HCEC 1CT (cell line): ENCODE results near the gene C1orf116.
A peak's percentile ranks its signal among the peaks of the same experiment; 100 is the strongest.

Experiments
- DNase-seq: peaks from one replicate; pipeline ENCODE4 v3.0.0-alpha.2; 2017

The C1orf116 gene

GRCh38 chr1:206986885-206987284 lies 45.7 kb downstream of the C1orf116 start:
- DNase-seq = no peak

DNA sequence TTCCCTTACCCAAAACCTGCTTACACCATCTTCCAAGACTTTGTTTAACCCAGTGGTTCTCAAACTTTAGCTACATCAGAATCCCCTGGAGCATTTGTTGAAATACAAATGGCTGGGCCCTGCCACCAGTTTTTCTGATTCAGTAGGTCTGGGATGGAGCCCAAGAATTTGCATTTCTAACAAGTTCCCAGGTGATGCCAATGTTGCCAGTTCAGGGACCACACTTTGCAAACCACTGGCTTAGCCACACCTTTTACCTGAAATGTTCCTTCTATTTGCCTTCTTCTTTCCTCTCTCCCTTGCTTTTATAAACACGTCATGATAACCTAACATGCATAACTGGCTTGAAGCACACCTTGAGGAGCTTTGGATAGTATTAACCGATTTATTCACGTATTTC lies 46.2 kb downstream of the C1orf116 start:
- DNase-seq = no peak

DNA sequence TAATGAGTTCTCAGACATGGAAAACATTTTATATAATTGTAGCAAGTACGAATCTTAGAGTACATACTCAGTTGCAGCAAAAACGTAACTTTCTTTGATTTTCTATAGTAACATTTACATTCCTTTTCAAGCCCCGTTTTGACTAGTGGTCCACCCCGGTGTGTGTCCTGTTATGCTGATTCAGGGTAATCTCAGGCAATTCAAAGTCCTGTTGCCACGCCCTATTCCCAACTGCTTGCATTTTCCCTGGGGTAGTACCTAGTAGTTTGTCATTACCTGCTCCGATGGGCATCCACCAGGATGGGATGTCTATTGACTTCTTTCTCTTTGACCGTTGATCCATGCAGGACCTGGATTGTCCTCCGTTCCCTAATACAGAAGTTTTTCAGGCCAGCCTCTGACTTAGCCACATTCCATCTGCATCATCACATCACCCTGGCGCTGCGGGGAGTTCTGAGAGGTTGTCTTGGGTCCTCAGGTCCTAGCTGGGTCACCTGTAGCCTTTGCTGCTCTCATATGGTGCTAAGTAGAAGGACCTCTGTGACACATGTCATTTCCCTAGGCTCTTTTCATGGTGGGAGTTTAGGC lies 47.3 kb downstream of the C1orf116 start:
- no peak for DNase-seq

- DNase-seq = peak; percentile 26
Observed at GRCh38 chr1:206982216-206982615, 50.3 kb downstream of the C1orf116 start.

- DNase-seq = peak; percentile 18
Observed at GRCh38 chr1:206979379-206980043, 53.0 kb downstream of the C1orf116 start.

DNA sequence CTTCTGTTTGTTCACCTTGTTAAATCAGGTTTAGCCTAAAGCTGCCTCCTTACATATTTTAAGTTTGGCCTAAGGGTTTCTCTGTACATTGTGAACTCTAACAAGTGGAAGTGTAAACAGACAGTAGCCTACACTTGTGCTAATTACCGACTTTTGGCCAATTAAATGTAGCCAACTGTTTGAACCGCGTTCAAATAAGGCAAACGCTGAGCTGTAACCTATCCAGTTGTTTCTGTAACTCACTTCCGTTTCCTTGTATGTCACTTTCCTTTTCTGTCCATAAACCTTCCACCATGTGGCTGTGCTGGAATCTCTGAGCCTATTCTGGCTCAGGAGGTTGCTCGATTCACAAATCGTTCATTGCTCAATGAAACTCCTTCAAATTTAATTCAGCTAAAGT lies 54.3 kb downstream of the C1orf116 start:
- no peak for DNase-seq

- no peak for DNase-seq
Observed at GRCh38 chr1:206975306-206975705, 57.2 kb downstream of the C1orf116 start.

DNA sequence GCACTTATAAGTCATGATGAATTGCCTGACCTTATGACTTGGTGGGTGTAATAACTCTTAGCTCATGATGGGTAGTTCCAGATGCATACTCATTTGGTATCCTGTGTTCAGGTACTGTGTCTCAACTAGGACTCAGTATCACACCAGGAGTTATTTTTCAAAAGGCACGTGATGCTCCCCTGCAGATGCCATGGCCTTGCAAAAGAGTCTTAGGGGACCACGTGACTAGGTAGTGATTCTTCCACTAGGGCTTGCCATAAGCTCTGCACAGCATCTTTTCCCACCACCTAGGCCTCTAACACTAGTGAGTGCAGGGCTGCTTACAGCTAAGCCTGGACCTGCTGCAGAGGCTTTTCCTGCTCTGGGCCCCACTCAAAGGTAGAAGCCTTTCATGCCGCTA lies 58.4 kb downstream of the C1orf116 start:
- no peak for DNase-seq

DNA sequence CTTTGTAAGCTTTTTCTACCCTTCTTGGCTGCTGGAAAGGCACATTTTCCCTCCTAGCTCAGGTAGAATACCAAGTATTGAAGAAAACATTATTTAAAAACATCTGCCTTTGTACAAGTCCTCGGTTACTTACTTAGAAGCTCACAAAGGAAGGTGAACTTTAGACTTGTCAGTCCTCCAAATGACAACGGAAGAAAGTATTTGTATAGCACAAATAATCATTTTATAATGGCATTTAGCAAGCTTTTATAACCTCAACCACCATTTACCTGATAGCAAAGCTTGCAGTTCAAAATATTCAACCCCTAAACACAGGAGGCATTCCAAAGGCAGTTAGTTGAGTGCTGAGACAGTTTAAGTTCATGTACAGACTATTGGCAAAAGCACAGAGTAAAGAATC lies 59.8 kb downstream of the C1orf116 start:
- no peak for DNase-seq

DNA sequence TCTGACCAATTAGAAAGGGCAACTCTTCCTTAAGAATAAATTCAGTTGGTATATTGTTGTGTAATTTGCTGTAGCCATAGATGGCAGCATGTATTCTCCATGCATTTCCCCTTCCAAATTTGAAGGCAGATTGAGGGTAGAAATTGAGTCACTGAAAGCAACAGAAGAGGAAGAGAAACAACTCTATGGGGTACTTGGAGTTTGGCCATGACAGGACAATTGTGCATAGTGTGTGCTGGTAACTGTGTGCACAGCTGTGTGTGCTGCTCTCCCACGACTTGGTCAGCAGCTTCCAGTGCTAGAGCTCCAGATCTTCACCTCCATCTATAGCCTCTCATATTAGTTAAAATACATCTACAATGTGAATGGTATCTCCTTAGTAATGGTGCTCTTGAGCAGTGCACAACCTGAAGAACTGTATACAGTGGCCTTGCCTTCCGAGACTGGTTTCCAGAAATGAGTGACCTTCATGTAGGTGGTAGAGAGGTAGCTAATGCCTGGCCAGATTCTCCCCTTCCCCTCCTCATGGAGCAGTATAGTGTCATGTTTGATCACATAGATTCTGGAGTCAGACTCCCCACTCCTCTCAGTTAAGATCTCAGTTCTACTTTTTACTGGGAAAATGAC lies 61.4 kb downstream of the C1orf116 start:
- no peak for DNase-seq

GRCh38 chr1:206970446-206970845 lies 62.1 kb downstream of the C1orf116 start, which contains the start of gene FCAMR:
Gene FCAMR, minus strand, starts transcription at chr1:206970460. Its CDS starts 335 bp downstream, at chr1:206970125.
- no peak for DNase-seq

- no peak for DNase-seq
Observed at GRCh38 chr1:206969090-206969489, 63.5 kb downstream of the C1orf116 start.
